B cell (primary cell): ENCODE data around the gene FBXO41. TPM values are rescaled to one million over a fixed set of nuclear protein-coding genes. Genes with fewer than 3 reads are reported as not detected.

ENCODE experiments used
- ATAC-seq: fragments of 200-7000 bp; cut with Tn5 transposase; one replicate; pipeline ENCODE4 v1.10.0; 2021; ENCODE audit warnings: low read depth, mild to moderate bottlenecking, moderate number of reproducible peaks, moderate library complexity
- CTCF ChIA-PET: fragments of 350-600 bp; sonication (Branson Sonifier 250); formaldehyde crosslinking; loops from one replicate; lab custom pipeline; 2021; ENCODE audit warnings: antibody characterized with exemption, inconsistent platforms; lab: Charles Lee
- POLR2A ChIA-PET: fragments of 350-600 bp; sonication (Branson Sonifier 250); formaldehyde crosslinking; loops from one replicate; lab custom pipeline; 2021; ENCODE audit warnings: antibody characterized with exemption; lab: Charles Lee
- DNase-seq: peaks from one replicate; pipeline ENCODE4 v3.0.0; 2013
- H2AFZ ChIP-seq: 2 replicates; pipeline ENCODE4 v1.6.1; 2012; ENCODE audit warnings: mild to moderate bottlenecking, low read depth, low read length; ENCODE audit not compliant: insufficient read depth, poor library complexity, severe bottlenecking
- H3K27ac ChIP-seq, 2 donors: 1 replicate in 1 of 2; 2 replicates in 1 of 2; pipeline ENCODE4 v1.5.1; 2012 to 2013; ENCODE audit warnings: low read length in 2 of 2, mild to moderate bottlenecking in 2 of 2, moderate library complexity in 1 of 2
- H3K27me3 ChIP-seq, 4 experiments: fragments of 200-600 bp in 1 of 4; sonication (generic) in 1 of 4; replicated peaks in 1 of 4; 1 replicate in 2 of 4; 2 replicates in 2 of 4; pipeline versions ENCODE4 v1.6.1 to v1.7.0; 2013 to 2016; ENCODE audit warnings: low read length in 3 of 4, mild to moderate bottlenecking in 2 of 4, mixed read lengths in 1 of 4, moderate library complexity in 1 of 4; ENCODE audit not compliant: insufficient read depth in 4 of 4, control insufficient read depth in 3 of 4; ENCODE audit errors: control extremely low read depth in 1 of 4
- H3K36me3 ChIP-seq, 2 experiments: replicated peaks in 1 of 2; 1 replicate in 1 of 2; 2 replicates in 1 of 2; pipeline versions ENCODE4 v1.6.1 to v1.7.1; 2013; ENCODE audit warnings: low read length in 1 of 2; ENCODE audit not compliant: insufficient read depth in 2 of 2, control insufficient read depth in 1 of 2; ENCODE audit errors: control extremely low read depth in 1 of 2, extremely low read depth in 1 of 2
- H3K4me1 ChIP-seq, 2 donors: fragments of 200-600 bp in 1 of 2; sonication (generic) in 1 of 2; 1 replicate in 1 of 2; 2 replicates in 1 of 2; pipeline versions ENCODE4 v1.5.1 to v1.6.1; 2013 to 2017; ENCODE audit warnings: low read length in 2 of 2; ENCODE audit not compliant: control insufficient read depth in 2 of 2, insufficient read depth in 2 of 2
- H3K4me2 ChIP-seq: replicated peaks from 2 replicates; pipeline ENCODE3; 2012; ENCODE audit warnings: mild to moderate bottlenecking, low read depth, low read length; ENCODE audit not compliant: poor library complexity, severe bottlenecking
- H3K4me3 ChIP-seq, 5 experiments: fragments of 200-600 bp in 1 of 5; sonication (generic) in 1 of 5; 1 replicate in 3 of 5; 2 replicates in 2 of 5; pipeline versions ENCODE4 v1.5.1 to v1.7.0; 2011 to 2016; ENCODE audit warnings: low read length in 4 of 5, mild to moderate bottlenecking in 4 of 5, low read depth in 2 of 5, control low read depth in 1 of 5, moderate library complexity in 1 of 5; ENCODE audit not compliant: insufficient read depth in 1 of 5; ENCODE audit errors: control extremely low read depth in 1 of 5, extremely low read depth in 1 of 5
- H3K79me2 ChIP-seq: fragments of 200-600 bp; sonication (generic); one replicate; pipeline ENCODE4 v1.6.0; 2016; ENCODE audit warnings: low read length; ENCODE audit not compliant: control insufficient read depth, insufficient read depth
- H3K9ac ChIP-seq: fragments of 200-600 bp; sonication (generic); 2 replicates; pipeline ENCODE4 v1.6.1; 2017; ENCODE audit warnings: mild to moderate bottlenecking, low read length, moderate library complexity
- H3K9me3 ChIP-seq, 3 donors: one replicate each; pipeline versions ENCODE4 v1.6.1 to v1.7.1; 2013; ENCODE audit warnings: low read length in 2 of 3; ENCODE audit not compliant: control insufficient read depth in 2 of 3, insufficient read depth in 1 of 3; ENCODE audit errors: control extremely low read depth in 1 of 3
- H4K20me1 ChIP-seq: 2 replicates; pipeline ENCODE4 v1.6.0; 2012; ENCODE audit warnings: mild to moderate bottlenecking, low read length; ENCODE audit not compliant: insufficient read depth, control insufficient read depth, poor library complexity, severe bottlenecking
- H3K27ac Mint-ChIP-seq: one replicate; pipeline ENCODE4 v1.8.0; 2021; ENCODE audit warnings: mixed read lengths
- H3K27me3 Mint-ChIP-seq: one replicate; pipeline ENCODE4 v1.8.0; 2021; ENCODE audit warnings: mixed read lengths
- H3K4me1 Mint-ChIP-seq: one replicate; pipeline ENCODE4 v1.8.0; 2021; ENCODE audit warnings: mixed read lengths
- H3K4me3 Mint-ChIP-seq: one replicate; pipeline ENCODE4 v1.8.0; 2021; ENCODE audit warnings: mixed read lengths
- H3K9me3 Mint-ChIP-seq: one replicate; pipeline ENCODE4 v1.8.0; 2022; ENCODE audit warnings: mixed read lengths; ENCODE audit not compliant: insufficient read depth
- EZH2 ChIP-seq: IDR thresholded peaks from 2 replicates; pipeline ENCODE4 v1.6.1; 2012; ENCODE audit warnings: borderline replicate concordance, low read depth, mild to moderate bottlenecking, moderate library complexity, low read length; ENCODE audit not compliant: insufficient read depth, poor library complexity, severe bottlenecking
- WGBS: methylation state at CpG from one replicate; pipeline ENCODE4 v1.1.5; 2013; ENCODE audit warnings: missing lambda C conversion rate; ENCODE audit not compliant: insufficient coverage; 5-methylcytosine and 5-hydroxymethylcytosine counted together
- intact Hi-C: fragments of 100-400 bp; cut with micrococcal nuclease; formaldehyde crosslinking; loops from one replicate; pipeline ENCODE4 v1.10.0; 2022
- polyA plus RNA-seq: library from polyadenylated mRNA; depleted of rRNA; stranded (reverse); fragments of >200 nt; gene quantifications from 2 replicates; pipeline ENCODE4 v1.2.3, GENCODE V29; 2012
- total RNA-seq, 2 donors: library from RNA; stranded (reverse); fragments of 120-200 nt in 1 of 2; gene quantifications; 1 replicate in 1 of 2; 2 replicates in 1 of 2; pipeline versions ENCODE4 v1.2.3 to v1.2.4, GENCODE V29; 2013 to 2022
- TF ChIP-seq, protein P1 (sequence below): fragments of 200-600 bp; IDR thresholded peaks from one replicate; pipeline ENCODE4 v1.8.0; 2022; ENCODE audit warnings: antibody characterized with exemption, mild to moderate bottlenecking

FBXO41 gene
- total and polyA plus RNA-seq, 2 donors (not counting 1 experiment from before 2014, with no cell fraction given) = 25.2 to 29.6 TPM

DNA sequence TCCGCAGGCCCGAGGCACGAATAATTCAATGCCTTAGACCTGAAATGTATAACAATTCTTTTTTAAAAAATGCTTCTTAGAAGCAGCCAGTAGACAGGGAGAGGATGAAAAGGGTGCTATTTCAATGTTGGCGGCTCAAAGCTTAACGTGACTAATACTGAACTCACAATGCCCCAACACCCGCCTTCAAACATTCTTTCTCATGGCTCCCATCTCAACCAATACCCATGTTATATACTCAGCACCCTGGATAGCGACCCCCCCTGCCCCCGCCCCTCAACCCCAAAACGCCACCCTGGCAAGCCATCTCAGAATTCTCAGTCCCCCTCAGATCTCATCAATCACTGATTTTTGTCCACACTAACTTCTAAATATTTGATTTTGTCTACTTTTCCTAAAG lies 4.4 kb downstream of the FBXO41 start:
- TF ChIP-seq EZH2 = no peak
- TF ChIP-seq, protein P1, sequence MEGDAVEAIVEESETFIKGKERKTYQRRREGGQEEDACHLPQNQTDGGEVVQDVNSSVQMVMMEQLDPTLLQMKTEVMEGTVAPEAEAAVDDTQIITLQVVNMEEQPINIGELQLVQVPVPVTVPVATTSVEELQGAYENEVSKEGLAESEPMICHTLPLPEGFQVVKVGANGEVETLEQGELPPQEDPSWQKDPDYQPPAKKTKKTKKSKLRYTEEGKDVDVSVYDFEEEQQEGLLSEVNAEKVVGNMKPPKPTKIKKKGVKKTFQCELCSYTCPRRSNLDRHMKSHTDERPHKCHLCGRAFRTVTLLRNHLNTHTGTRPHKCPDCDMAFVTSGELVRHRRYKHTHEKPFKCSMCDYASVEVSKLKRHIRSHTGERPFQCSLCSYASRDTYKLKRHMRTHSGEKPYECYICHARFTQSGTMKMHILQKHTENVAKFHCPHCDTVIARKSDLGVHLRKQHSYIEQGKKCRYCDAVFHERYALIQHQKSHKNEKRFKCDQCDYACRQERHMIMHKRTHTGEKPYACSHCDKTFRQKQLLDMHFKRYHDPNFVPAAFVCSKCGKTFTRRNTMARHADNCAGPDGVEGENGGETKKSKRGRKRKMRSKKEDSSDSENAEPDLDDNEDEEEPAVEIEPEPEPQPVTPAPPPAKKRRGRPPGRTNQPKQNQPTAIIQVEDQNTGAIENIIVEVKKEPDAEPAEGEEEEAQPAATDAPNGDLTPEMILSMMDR = no peak
- Histone ChIP-seq H3K27me3 (no peaks in the 10 kb centered on the region), H3K27ac (no peak overlapping the region), H3K4me2 (no peak overlapping the region), H3K9ac (no peak overlapping the region), H3K36me3 (peaks cover 5 to 10% of the 10 kb centered on the region in 2 experiments), H2AFZ (no peak overlapping the region), H3K4me1 (peaks cover 9 to 17% of the 10 kb centered on the region in 2 donors), H4K20me1 (no peaks in the 10 kb centered on the region), H3K79me2 (peaks cover 22% of the 10 kb centered on the region), H3K4me3 (no peak overlapping the region), H3K9me3 (no peaks in the 10 kb centered on the region)
- Mint-ChIP-seq H3K4me3 (no peak overlapping the region), H3K9me3 (no peaks in the 10 kb centered on the region), H3K27ac (no peak overlapping the region), H3K27me3 (no peaks in the 10 kb centered on the region), H3K4me1 (peaks cover 11% of the 10 kb centered on the region)
- ChIA-PET CTCF (interaction anchor here (0.6 to 1.5 kb wide), 3 partner anchors 9 to 32 kb away, joined by 4 to 7 read pairs (median 5); no protein-coding TSS in a partner anchor), POLR2A (no interaction called here)
- ATAC-seq = no peak
- WGBS = 100% methylated on average over 5 of the region's 9 CpGs
- DNase-seq = no peak
- intact Hi-C loops = no loop called here

- POLR2A ChIA-PET = no interaction called here
Measured at GRCh38 chr2:73272270-73272669, 12.0 kb downstream of the FBXO41 start.

More at GRCh38 chr2:73272270-73272669, 12.0 kb downstream of the FBXO41 start:
- Mint-ChIP-seq H3K27ac (no peak overlapping the region), H3K27me3 (no peaks in the 10 kb centered on the region), H3K9me3 (no peaks in the 10 kb centered on the region), H3K4me3 (no peak overlapping the region), H3K4me1 (peaks cover 15% of the 10 kb centered on the region)
- peaks cover 15% of the 10 kb centered on the region for H3K79me2 ChIP-seq
- CTCF ChIA-PET = interaction anchor here (0.8 to 1.1 kb wide), 3 partner anchors 12 to 88 kb away, joined by 3 read pairs; partner anchors contain the start of gene FBXO41
- no peaks in the 10 kb centered on the region for H3K4me1 ChIP-seq
- TF ChIP-seq EZH2 = no peak
- TF ChIP-seq, protein P1 = no peak
- DNase-seq (no peak), ATAC-seq (no peak)
- H3K4me3 ChIP-seq = no peak overlapping the region
- 100% methylated on average over 1 of the region's 1 CpG for WGBS
- H4K20me1 ChIP-seq = peaks cover 32% of the 10 kb centered on the region
- no peak overlapping the region for H3K9ac ChIP-seq
- no peak overlapping the region for H2AFZ ChIP-seq
- H3K27me3 ChIP-seq = no peaks in the 10 kb centered on the region
- intact Hi-C loops = no loop called here
- no peak overlapping the region for H3K27ac ChIP-seq
- H3K4me2 ChIP-seq = no peak overlapping the region
- H3K9me3 ChIP-seq = peaks cover 0 to 3% (median 0%) of the 10 kb centered on the region in 3 donors
- peaks cover 3 to 4% of the 10 kb centered on the region in 2 experiments for H3K36me3 ChIP-seq
